HL-60 (cell line): ENCODE measurements around the gene RALGAPB.

Experiments used
- DNase-seq, 2 experiments: peaks; one replicate each; pipeline ENCODE4 v3.0.0-alpha.2; 2010 to 2020; ENCODE audit warnings: low read depth in 1 of 2, low spot score in 1 of 2
- H3K27ac ChIP-seq: fragments of 250-450 bp; sonication (Bioruptor Pico); replicated peaks from 2 replicates; pipeline ENCODE4 v1.5.1; 2020; ENCODE audit warnings: mild to moderate bottlenecking, moderate library complexity
- H3K27me3 ChIP-seq: fragments of 250-450 bp; sonication (Bioruptor Pico); 2 replicates; pipeline ENCODE4 v1.5.1; 2021; ENCODE audit warnings: mild to moderate bottlenecking, moderate library complexity; ENCODE audit not compliant: insufficient read depth, poor library complexity, severe bottlenecking
- H3K4me3 ChIP-seq: replicated peaks from 2 replicates; pipeline ENCODE4 v1.5.1; 2011; ENCODE audit warnings: mild to moderate bottlenecking, control low read depth, low read length; ENCODE audit not compliant: insufficient read depth
- GABPA ChIP-seq: IDR thresholded peaks from 2 replicates; pipeline ENCODE4 v1.6.1; 2012; ENCODE audit warnings: low read depth
- POLR2AphosphoS5 ChIP-seq: IDR thresholded peaks from 2 replicates; pipeline ENCODE4 v1.6.1; 2012; ENCODE audit warnings: low read depth
- REST ChIP-seq: IDR thresholded peaks from 2 replicates; pipeline ENCODE4 v1.6.1; 2012; ENCODE audit warnings: low read depth; ENCODE audit not compliant: insufficient replicate concordance
- SPI1 ChIP-seq: IDR thresholded peaks from 2 replicates; pipeline ENCODE4 v1.6.1; 2012; ENCODE audit warnings: low read depth, mild to moderate bottlenecking, borderline replicate concordance
- TF ChIP-seq, protein P1 (sequence below): IDR thresholded peaks from one replicate; pipeline ENCODE4 v1.5.1; 2011; ENCODE audit warnings: low read length, control low read depth, inconsistent platforms; ENCODE audit not compliant: insufficient read depth

Gene RALGAPB

GRCh38 chr20:38499366-38499765 lies 26.7 kb downstream of the RALGAPB start:
- no peak for TF ChIP-seq GABPA
- TF ChIP-seq SPI1, result no peak
- TF ChIP-seq, protein P1, sequence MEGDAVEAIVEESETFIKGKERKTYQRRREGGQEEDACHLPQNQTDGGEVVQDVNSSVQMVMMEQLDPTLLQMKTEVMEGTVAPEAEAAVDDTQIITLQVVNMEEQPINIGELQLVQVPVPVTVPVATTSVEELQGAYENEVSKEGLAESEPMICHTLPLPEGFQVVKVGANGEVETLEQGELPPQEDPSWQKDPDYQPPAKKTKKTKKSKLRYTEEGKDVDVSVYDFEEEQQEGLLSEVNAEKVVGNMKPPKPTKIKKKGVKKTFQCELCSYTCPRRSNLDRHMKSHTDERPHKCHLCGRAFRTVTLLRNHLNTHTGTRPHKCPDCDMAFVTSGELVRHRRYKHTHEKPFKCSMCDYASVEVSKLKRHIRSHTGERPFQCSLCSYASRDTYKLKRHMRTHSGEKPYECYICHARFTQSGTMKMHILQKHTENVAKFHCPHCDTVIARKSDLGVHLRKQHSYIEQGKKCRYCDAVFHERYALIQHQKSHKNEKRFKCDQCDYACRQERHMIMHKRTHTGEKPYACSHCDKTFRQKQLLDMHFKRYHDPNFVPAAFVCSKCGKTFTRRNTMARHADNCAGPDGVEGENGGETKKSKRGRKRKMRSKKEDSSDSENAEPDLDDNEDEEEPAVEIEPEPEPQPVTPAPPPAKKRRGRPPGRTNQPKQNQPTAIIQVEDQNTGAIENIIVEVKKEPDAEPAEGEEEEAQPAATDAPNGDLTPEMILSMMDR, result no peak
- TF ChIP-seq REST, result no peak
- no peak for TF ChIP-seq POLR2AphosphoS5
- Histone ChIP-seq H3K27ac (no peak overlapping the region), H3K4me3 (no peak overlapping the region), H3K27me3 (no peaks in the 10 kb centered on the region)
- no peak for DNase-seq

GRCh38 chr20:38501858-38502436 lies 29.3 kb downstream of the RALGAPB start:
- Histone ChIP-seq H3K27me3 (no peaks in the 10 kb centered on the region), H3K4me3 (no peak overlapping the region), H3K27ac (no peak overlapping the region)
- DNase-seq, result no peak
- TF ChIP-seq POLR2AphosphoS5, result no peak
- TF ChIP-seq GABPA, result no peak
- TF ChIP-seq REST, result no peak
- TF ChIP-seq, protein P1, result no peak
- TF ChIP-seq SPI1, result no peak

DNA sequence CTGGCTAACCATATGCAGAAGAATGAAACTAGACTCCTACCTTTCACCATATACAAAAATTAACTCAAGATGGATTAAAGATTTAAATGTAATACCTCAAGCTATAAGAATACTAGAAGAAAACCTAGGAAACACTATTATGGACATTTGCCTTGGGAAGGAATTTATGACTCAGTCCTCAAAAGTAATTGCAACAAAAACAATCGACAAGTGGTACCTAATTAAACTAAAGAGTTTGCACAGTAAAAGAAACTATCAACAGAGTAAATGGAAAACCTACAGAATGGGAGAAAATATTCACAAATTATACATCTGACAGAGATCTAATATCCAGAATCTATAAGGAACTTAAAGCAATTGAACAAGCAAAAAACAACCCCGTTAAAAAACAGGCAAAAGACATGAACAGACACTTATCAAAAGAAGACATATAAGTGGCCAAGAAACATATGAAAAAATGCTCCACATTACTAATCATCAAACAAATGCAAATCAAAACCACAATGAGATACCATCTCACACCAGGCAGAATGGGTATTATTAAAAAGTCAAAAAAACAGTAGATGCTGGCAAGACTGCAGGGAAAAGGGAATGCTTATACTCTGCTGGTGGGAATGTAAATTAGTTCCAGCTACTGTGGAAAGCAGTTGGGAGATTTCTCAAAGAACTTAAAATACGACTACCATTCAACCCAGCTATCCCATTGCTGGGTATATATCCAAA lies 31.9 kb downstream of the RALGAPB start:
- TF ChIP-seq GABPA (no peak), SPI1 (no peak), REST (no peak), POLR2AphosphoS5 (no peak)
- TF ChIP-seq, protein P1, result no peak
- no peak for DNase-seq
- Histone ChIP-seq H3K27ac (no peak overlapping the region), H3K27me3 (no peaks in the 10 kb centered on the region), H3K4me3 (no peak overlapping the region)
